GM12801 (cell line): ENCODE results near the gene TMEM87A.

ENCODE experiments used
- CTCF ChIP-seq: IDR thresholded peaks from one replicate; pipeline ENCODE4 v1.5.1; 2011; ENCODE audit warnings: control low read depth; ENCODE audit not compliant: insufficient read length; ENCODE audit errors: extremely low read depth

The TMEM87A gene

GRCh38 chr15:42171795-42172194 lies 101.4 kb downstream of the TMEM87A start:
- TF ChIP-seq CTCF, result no peak

- TF ChIP-seq CTCF, result no peak
Measured at GRCh38 chr15:42171122-42171521, 102.1 kb downstream of the TMEM87A start.

GRCh38 chr15:42166225-42166940 lies 106.8 kb downstream of the TMEM87A start:
- TF ChIP-seq CTCF, result no peak

- TF ChIP-seq CTCF, result no peak
Measured at GRCh38 chr15:42165106-42165505, 108.1 kb downstream of the TMEM87A start.

GRCh38 chr15:42163947-42164550 lies 109.2 kb downstream of the TMEM87A start:
- no peak for TF ChIP-seq CTCF

- no peak for TF ChIP-seq CTCF
Measured at GRCh38 chr15:42163291-42163690, 109.9 kb downstream of the TMEM87A start.
